ENCODE data around the gene VAMP5.
"Not testable (repeated sequence)": the region's sequence is repeated elsewhere in the genome, so short reads cannot be mapped to it uniquely, and the experiment has no call there.

The VAMP5 gene

DNA sequence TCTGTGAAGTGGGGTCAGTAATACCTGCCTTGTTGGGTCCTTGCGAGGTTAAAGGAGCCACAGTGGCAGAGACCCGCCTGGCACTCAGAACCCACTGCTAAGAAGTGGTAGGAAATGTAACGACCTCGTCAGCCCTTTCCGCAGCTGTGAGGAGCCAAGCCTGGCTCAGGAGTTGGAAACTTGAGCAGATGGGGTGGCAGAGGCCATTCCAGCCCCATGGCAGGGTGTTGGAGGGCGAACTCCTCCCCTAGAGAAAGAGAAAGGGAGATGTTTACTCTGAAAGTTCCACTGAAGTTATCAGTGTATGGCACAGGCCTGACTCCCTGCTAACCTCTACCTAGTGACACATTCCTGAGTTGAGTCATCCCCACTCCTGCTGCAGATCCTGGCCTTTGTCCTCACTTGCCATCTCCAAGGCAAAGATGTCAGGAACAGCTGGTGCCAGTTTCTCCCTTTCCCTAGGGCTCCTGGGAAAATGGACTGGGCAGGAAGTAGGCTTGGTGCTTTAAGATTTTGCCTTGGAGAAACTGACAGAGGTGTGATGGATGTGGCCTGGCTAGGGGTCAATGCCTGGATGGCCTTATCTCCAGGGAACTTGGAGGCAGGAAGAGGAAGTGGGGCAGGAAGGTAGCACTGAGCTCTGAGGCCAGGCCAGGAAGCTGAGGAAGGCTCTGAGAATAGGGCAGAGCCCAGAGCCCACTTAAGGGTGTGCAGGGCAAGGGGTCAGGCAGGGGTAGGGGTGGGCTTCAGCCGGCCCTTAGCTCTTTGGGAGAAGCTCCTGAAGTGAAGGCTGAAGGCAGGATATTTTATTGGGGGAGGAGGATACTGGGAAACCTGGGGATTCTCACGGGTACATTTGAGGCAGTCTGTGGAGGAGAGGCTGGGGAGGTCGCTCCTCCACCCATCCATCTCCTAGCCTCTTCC, 888 bp downstream of the VAMP5 start:
- peak overlapping the region; percentile 54; the same call in 1 of the 2 replicates for H3K4me3 ChIP-seq (ENCODE audit: low read length)
- TF ChIP-seq ZNF274 (IDR thresholded peaks at IDR 0.05; ENCODE audit: low read depth, low read length), result no peak

DNA sequence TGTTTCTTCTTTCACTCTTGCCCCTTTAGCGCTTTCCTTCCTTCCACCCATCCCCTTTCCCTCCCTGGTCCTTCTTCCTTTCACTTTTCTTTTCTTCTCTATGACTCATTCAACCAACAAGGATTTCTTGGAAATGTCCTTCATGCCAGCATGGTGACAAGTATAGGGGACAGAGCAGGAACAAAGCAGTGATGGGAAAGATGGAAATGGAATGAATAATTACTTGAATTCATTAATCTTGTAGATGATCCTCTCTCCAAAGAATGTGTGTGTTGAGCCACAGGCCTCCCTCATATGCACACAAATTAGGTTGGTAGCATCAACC, 1.5 kb downstream of the VAMP5 start:
- no peak for TF ChIP-seq ZNF274 (IDR thresholded peaks at IDR 0.05; ENCODE audit: low read depth, low read length)
- H3K4me3 ChIP-seq (ENCODE audit: low read length), result no peak overlapping the region; the same call in 1 of the 2 replicates

DNA sequence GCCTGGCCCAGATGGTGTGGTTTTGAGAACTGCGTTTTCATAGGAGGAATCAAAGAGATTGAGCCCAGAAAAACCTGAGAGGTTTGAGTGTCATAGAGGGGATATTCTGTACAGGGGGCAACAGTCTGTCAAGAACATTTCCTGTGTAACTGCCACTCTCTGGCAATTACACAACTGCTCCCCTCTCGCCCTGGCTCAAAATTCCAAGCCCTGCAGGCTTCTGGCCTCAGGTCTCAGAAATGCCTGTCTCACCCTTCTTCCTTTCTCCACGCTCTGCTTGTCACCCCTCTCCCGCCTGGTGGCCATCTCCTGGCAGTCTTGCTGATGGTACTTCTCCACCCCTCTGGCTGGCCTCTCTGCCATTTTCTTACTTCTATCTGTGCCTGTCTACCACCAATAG, 4.0 kb downstream of the VAMP5 start:
- H3K4me3 ChIP-seq (ENCODE audit: low read length), result no peak overlapping the region
- no peak for TF ChIP-seq ZNF274 (IDR thresholded peaks at IDR 0.05; ENCODE audit: low read depth, low read length)

DNA sequence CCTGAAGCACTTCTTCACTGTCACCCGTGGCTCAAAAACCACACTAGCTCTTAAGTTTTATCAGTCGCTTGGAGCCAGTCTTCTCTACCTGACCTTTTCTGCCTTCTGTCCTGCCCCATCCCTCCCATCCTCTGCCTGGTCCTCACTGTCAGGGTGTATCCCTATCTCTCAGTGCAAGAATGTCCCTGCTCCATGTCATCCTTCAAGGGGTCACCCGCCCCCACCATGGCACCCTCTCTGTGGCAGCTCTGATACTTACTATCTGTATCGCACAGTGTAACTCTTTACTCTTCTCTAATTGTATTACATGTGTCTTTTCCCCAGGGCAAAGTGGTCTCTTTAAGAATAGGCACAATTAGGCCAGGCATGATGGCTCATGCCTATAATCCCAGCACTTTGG, 4.4 kb downstream of the VAMP5 start:
- no peak overlapping the region for H3K4me3 ChIP-seq (ENCODE audit: low read length)

DNA sequence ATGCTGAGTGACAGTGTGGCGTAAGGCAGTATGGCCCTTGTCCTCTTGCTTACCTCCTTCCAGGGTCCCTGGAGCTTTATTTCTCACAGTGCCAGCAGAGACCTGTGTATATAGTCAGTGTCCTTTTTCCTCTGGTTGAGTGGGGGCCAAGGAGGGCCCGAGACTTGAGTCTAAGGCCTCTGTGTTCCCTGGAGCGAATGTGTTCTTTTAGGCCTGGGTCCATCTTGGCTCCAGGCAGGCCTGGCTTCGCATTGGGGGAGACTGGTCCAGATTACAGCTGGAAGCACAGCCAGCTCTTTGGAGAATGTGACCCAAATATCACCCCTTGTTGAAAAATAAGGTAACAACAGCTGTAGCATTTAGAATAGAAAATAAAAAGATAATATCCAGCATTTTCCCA, 5.0 kb downstream of the VAMP5 start:
- no peak for TF ChIP-seq ZNF274 (IDR thresholded peaks at IDR 0.05; ENCODE audit: low read depth, low read length)
- no peak overlapping the region for H3K4me3 ChIP-seq (ENCODE audit: low read length)

More for the DNA sequence above, 4.4 kb downstream of the VAMP5 start:
- TF ChIP-seq ZNF274 (IDR thresholded peaks at IDR 0.05; ENCODE audit: low read depth, low read length), result no peak

DNA sequence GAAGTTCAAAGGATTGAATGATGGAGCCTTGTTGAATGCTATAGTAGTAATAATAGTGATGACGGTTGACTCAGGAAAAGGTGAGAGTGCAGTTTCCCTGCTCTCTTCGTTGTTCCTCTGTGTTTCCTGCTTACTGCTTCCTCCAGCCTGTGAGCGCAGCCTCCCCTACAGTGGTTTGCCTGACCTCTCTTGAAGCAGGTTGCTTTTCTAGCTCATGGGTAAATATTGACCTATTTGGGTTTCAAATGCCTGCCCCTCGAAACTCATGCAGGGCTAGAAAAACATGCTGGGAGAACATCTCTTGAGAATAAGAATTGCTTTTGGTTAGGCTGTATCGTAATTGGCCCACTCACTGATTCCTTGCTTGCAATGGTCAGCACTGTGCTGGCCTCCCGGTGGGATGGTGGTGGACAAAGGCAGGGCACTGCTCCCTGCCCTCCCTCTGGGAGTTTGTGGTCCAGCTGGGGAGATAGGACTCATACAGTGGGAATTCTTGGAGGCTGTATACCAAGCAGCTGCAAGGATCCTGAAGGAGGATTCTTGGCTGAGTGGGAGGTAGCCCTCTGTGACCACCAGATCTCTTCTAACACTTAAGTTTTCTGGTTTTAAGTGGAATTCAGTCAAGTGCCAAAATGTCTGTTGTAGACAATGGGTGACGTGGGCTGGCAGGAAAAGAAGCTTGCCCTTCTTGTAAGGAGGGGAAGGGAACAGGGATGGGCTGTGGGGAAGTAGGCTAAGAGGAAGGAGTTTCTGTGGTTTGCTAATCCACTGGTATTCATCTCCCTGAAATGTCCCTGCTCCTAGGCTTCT, 6.0 kb downstream of the VAMP5 start:
- H3K4me3 ChIP-seq (ENCODE audit: low read length), result no peak overlapping the region
- no peak for TF ChIP-seq ZNF274 (IDR thresholded peaks at IDR 0.05; ENCODE audit: low read depth, low read length)

DNA sequence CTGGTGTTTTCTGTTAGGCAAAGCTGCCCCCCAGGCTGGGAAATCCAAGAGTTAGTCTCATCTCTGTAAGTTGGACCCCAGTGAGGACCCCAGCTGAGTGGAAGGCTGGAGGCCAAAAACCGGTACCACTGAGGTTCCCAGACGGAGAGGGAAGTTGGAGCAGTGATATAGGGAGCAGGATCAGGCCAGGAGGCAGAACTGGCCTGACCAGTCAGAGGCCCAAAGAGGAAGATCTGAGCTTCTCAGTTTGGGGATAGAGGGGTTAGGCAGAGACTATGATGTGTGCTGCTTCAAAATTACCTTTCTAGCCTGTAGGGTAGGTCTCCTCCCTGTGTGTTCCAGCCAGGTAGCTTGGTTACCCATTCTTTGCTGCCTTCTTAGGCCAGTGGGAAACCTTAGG, 6.7 kb downstream of the VAMP5 start:
- H3K4me3 ChIP-seq (ENCODE audit: low read length), result no peak overlapping the region

DNA sequence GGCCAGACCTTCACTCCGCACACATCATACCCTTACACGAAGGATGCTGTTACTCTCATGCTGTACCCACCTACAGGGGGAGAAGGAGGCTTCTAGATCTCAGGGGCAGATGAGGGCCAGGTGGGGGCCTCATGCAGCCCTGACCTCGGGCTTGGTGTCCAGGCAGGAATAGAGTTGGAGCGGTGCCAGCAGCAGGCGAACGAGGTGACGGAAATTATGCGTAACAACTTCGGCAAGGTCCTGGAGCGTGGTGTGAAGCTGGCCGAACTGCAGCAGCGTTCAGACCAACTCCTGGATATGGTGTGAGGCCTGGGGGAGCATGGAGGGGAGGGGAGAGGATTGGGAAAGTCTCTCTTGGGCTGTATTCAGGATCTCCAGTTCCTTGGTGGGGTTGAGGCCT, 7.3 kb downstream of the VAMP5 start:
- no peak for TF ChIP-seq ZNF274 (IDR thresholded peaks at IDR 0.05; ENCODE audit: low read depth, low read length)
- no peak overlapping the region for H3K4me3 ChIP-seq (ENCODE audit: low read length)

More for the DNA sequence above, 6.7 kb downstream of the VAMP5 start:
- no peak for TF ChIP-seq ZNF274 (IDR thresholded peaks at IDR 0.05; ENCODE audit: low read depth, low read length)

DNA sequence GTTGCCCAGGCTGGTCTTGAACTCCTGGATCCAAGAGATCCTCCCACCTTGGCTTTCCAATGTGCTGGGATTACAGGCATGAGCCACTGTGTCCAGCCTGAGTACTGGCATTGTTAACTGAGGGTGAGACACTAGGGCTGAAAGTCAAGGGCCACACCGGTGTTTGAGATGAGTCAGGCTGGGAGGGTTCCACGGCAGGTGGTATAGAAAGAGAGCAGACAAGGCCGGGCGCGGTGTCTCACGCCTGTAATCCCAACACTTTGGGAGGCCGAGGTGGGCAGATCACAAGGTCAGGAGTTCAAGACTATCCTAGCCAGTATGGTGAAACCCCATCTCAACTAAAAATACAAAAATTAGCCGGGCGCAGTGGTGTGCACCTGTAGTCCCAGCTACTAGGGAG, 8.1 kb downstream of the VAMP5 start:
- H3K4me3 ChIP-seq (ENCODE audit: low read length), result not testable (repeated sequence)

DNA sequence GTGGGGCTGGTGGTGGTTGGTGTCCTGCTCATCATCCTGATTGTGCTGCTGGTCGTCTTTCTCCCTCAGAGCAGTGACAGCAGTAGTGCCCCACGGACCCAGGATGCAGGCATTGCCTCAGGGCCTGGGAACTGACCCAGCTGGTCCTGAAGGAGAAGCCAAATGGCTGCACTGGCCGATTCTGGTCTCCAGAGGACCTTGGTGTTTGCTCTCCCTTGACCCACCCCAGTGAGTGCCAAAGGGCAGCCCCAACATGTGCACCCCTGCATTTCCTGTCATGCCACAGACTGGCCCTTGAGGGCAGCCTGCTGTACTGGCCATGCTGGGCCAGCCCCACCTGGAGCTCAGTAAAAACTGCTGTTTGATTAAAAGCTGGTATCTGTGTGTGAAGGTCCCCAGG, 8.8 kb downstream of the VAMP5 start:
- H3K4me3 ChIP-seq (ENCODE audit: low read length), result no peak overlapping the region
- no peak for TF ChIP-seq ZNF274 (IDR thresholded peaks at IDR 0.05; ENCODE audit: low read depth, low read length)

DNA sequence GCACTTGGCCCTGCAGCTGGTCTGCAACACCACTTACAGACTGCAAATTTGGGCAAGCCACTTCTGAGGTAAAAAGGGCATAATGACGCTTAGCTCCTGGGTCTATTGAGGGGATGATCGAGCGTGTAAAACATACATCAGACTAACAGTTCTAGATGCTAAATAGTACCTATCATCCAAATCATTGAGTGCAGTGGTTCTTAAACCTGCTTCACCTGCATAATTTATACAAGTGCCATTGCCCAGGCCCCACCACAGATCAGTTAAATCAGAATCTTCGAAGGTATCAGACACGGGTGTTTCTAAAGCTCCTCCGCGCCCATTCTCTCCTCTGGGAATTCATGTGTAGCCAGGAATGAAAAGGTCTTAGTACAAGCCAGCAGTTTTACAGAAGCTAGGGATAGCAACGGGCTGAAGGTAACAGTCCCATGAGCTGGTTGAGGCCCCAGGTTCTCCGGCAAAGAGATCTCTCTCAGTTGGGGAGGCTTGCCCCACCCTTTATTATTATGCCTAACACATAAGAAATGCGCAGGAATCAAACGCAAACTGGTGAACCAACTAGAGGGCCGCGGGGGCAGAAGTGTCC, 10.6 kb downstream of the VAMP5 start:
- TF ChIP-seq ZNF274 (IDR thresholded peaks at IDR 0.05; ENCODE audit: low read depth, low read length), result no peak

DNA sequence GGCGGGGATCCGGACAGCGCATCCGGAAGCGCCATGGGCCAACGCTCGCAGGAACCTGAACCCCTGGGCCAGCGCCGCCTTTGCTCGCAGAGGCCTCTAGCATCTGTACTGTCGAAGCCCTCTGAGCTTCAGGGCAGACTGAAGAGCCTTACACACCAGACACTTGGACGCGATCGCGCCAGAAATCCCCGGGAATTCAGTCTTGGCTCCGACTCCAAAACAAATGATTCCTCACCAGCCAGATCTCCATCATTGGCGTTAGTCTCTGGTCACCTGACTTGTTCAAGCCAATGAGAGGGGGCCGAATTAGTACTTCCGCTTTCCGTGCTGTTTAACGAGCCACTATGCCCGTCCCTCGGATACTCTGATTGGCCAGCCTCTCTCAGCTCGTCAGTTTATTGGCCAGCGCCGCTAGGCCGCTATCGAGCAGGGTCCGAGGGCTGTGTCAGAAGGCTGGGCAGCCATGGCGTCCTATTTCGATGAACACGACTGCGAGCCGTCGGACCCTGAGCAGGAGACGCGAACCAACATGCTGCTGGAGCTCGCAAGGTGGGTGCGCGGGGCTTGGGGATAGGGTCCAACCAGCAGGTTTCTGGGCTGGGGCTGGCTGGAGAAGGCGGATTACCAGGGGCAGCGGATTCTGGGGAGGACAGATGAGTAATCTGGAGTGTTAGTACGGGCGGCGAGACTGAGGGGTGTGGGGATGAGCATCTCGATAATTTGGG, 11.2 kb downstream of the VAMP5 start, which contains the start of gene RNF181:
Gene RNF181 (plus strand): TSS at position 445 of the 725 bp plus-strand sequence. CDS start 19 bp downstream, at position 464.
- peak within 1 kb of the TSS; percentile 91 for H3K4me3 ChIP-seq (ENCODE audit: low read length)

More for the DNA sequence above, 10.6 kb downstream of the VAMP5 start:
- H3K4me3 ChIP-seq (ENCODE audit: low read length), result peak overlapping the region; percentile 69

DNA sequence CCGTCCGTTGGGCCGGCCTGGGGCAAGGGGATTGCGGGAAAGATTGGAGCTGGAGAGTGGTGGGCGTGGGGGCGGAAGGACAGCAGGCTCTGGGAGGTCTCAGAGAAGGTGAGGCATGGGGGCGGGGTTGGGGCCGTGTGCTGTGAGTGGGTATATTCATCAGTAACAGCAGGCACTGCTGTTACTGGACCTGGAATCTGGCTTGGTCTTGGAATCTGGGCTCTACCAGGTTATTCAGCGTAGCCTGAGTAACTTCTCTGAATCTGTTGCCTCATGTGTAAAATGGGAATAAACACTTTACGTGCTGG, 11.7 kb downstream of the VAMP5 start:
- peak overlapping the region; percentile 91 for H3K4me3 ChIP-seq (ENCODE audit: low read length)
- TF ChIP-seq ZNF274 (IDR thresholded peaks at IDR 0.05; ENCODE audit: low read depth, low read length), result no peak

More for the DNA sequence above, 11.2 kb downstream of the VAMP5 start, which contains the start of gene RNF181:
- no peak for TF ChIP-seq ZNF274 (IDR thresholded peaks at IDR 0.05; ENCODE audit: low read depth, low read length)
